ENCODE results near the gene ITGA4. TPM values are rescaled to one million over a fixed set of nuclear protein-coding genes. Genes with fewer than 3 reads are reported as not detected.

Gene ITGA4
- total and polyA plus RNA-seq, 8 donors = 0.45 to 48.4 (median 8.5) TPM

DNA sequence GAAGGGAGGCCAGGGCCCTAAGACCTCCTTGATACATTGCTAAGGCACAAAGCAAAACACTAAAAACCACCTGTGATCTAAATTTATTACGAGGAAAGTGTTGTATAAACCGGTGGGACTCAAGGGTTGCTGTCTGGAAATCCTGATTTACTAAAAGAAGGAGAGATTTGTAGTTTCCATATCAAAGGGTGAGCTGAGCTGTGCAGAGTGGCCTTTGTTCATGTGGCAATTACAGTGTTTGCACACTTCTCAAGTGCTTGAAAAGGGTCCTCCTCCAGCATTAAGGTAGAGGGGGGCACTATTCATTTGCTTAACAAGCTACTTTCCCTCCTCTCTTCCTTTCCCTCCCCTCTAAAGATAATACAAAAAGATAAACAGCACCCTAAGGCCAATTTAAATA lies 30.5 kb upstream of the ITGA4 start:
- Histone ChIP-seq H3K36me3 (no peaks in the 10 kb centered on the region), H3K4me1 (no peaks in the 10 kb centered on the region), H3K27me3 (no peaks in the 10 kb centered on the region), H3K27ac (no peak overlapping the region), H3K9me3 (no peaks in the 10 kb centered on the region), H3K4me3 (no peak overlapping the region)
- TF ChIP-seq EP300 (IDR thresholded peaks at IDR 0.05) (no peak), POLR2AphosphoS5 (IDR thresholded peaks at IDR 0.05) (no peak), POLR2A (IDR thresholded peaks at IDR 0.05) (no peak)
- TF ChIP-seq, protein P1, sequence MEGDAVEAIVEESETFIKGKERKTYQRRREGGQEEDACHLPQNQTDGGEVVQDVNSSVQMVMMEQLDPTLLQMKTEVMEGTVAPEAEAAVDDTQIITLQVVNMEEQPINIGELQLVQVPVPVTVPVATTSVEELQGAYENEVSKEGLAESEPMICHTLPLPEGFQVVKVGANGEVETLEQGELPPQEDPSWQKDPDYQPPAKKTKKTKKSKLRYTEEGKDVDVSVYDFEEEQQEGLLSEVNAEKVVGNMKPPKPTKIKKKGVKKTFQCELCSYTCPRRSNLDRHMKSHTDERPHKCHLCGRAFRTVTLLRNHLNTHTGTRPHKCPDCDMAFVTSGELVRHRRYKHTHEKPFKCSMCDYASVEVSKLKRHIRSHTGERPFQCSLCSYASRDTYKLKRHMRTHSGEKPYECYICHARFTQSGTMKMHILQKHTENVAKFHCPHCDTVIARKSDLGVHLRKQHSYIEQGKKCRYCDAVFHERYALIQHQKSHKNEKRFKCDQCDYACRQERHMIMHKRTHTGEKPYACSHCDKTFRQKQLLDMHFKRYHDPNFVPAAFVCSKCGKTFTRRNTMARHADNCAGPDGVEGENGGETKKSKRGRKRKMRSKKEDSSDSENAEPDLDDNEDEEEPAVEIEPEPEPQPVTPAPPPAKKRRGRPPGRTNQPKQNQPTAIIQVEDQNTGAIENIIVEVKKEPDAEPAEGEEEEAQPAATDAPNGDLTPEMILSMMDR (IDR thresholded peaks at IDR 0.05) = no peak
- 18 to 75% (median 46%) methylated on average over 2 of the region's 2 CpGs for WGBS, 5 donors
- intact Hi-C loops (cut with DNase I; ENCODE audit: low total_unique reads) = no loop called here
- no peak for DNase-seq

DNA sequence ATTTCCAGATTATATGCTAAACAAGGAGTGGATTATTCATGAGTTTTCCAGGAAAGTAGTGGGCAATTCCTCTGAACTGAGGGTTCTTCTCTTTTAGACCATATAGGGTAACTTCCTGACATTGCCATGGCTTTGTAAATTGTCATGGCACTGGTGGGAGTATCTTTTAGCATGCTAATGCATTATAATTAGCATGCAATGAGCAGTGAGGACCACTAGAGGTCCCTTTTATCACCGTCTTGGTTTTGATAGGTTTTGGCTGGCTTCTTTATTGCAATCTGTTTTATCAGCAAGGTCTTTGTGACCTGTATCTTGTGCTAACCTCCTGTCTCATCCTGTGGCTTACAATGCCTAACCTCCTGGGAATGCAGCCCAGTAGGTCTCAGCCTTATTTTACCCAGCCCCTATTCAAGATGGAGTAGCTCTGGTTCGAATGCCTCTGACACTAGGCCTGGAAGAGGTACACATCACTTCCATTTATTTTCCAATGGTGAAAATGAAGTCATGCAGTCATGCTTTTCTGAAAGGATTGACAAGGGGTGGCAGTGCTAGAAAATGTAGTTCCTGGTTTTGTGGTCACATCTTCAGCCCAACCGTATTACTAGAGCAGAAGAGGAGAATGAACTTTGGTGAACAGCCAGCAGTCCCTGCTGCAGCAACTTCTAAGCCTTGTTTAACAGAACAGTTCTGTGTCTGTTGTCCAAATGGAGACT lies 26.6 kb upstream of the ITGA4 start:
- H3K4me1 ChIP-seq = no peaks in the 10 kb centered on the region

DNA sequence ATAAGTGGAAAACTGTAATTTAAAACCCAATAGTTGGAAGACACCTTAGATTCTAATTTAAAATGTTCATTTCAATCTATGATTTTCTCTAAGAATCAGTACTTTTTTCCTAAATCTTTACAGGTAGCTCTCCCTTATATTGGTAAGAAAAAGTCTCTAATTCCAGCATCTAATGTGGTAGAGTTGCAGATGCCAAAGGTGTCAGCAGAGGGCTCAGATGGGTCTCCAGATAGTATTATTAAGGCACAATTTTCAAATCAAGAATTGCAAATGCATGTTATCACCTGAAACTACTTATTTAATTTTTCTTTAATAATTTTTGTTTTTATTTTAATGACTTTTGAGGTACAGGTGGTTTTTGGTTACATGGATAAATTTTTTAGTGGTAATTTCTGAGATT lies 25.5 kb upstream of the ITGA4 start:
- H3K27me3 ChIP-seq = no peaks in the 10 kb centered on the region
- intact Hi-C loops (cut with DNase I; ENCODE audit: low total_unique reads) = no loop called here
- no peaks in the 10 kb centered on the region for H3K9me3 ChIP-seq
- TF ChIP-seq EP300 (IDR thresholded peaks at IDR 0.05) = no peak
- no peak for TF ChIP-seq POLR2AphosphoS5 (IDR thresholded peaks at IDR 0.05)
- TF ChIP-seq, protein P1 (IDR thresholded peaks at IDR 0.05) = no peak
- TF ChIP-seq POLR2A (IDR thresholded peaks at IDR 0.05) = no peak
- H3K27ac ChIP-seq = no peak overlapping the region
- no peaks in the 10 kb centered on the region for H3K4me1 ChIP-seq
- no peak for DNase-seq
- no peaks in the 10 kb centered on the region for H3K36me3 ChIP-seq
- no peak overlapping the region for H3K4me3 ChIP-seq

More for the DNA sequence above, 26.6 kb upstream of the ITGA4 start:
- WGBS, 5 donors = 39 to 64% (median 52%) methylated on average over 3 of the region's 3 CpGs
- H3K27me3 ChIP-seq = no peaks in the 10 kb centered on the region
- no peak overlapping the region for H3K4me3 ChIP-seq
- H3K36me3 ChIP-seq = no peaks in the 10 kb centered on the region
- no peak overlapping the region for H3K27ac ChIP-seq
- TF ChIP-seq POLR2AphosphoS5 (IDR thresholded peaks at IDR 0.05) = no peak
- TF ChIP-seq, protein P1 (IDR thresholded peaks at IDR 0.05) = no peak
- TF ChIP-seq POLR2A (IDR thresholded peaks at IDR 0.05) = no peak
- TF ChIP-seq EP300 (IDR thresholded peaks at IDR 0.05) = no peak
- intact Hi-C loops (cut with DNase I; ENCODE audit: low total_unique reads) = no loop called here
- DNase-seq = peak in 1 of 2 donors; percentile 35
- H3K9me3 ChIP-seq = no peaks in the 10 kb centered on the region

DNA sequence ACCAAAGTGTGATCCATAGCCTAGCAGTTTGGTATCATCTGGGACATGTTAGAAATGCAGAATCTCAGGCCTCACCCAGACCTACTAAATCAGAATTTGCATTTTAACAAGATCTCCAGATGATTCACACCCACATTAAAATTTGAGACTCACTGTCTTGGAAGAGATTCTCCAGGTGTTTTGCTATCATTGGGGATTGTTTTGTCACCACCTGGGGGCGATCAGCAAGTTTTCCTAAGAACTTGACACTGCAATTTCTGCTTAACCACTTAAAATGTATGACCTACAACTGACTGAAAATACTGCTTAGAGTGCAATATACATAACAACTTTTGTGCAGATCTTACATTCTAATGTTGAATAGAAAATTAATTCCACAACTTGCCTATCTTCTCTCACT lies 18.9 kb upstream of the ITGA4 start:
- Histone ChIP-seq H3K4me3 (no peak overlapping the region), H3K9me3 (no peaks in the 10 kb centered on the region), H3K4me1 (no peaks in the 10 kb centered on the region), H3K36me3 (no peaks in the 10 kb centered on the region), H3K27ac (no peak overlapping the region), H3K27me3 (no peaks in the 10 kb centered on the region)
- no peak for DNase-seq
- TF ChIP-seq POLR2AphosphoS5 (IDR thresholded peaks at IDR 0.05) (no peak), POLR2A (IDR thresholded peaks at IDR 0.05) (no peak)
- TF ChIP-seq, protein P1 (IDR thresholded peaks at IDR 0.05) = no peak
- 28 to 50% (median 31%) methylated on average over 1 of the region's 1 CpG for WGBS, 5 donors
- intact Hi-C loops (cut with DNase I; ENCODE audit: low total_unique reads) = no loop called here

All from stomach (tissue), 9 donors.